Endothelial cell of umbilical vein (primary cell): ENCODE data around the gene MUC22.

Source experiments
- EZH2 ChIP-seq: IDR thresholded peaks from 2 replicates; pipeline ENCODE4 v1.6.1; 2012; ENCODE audit warnings: borderline replicate concordance, low read depth, mild to moderate bottlenecking, moderate library complexity, low read length, inconsistent platforms; ENCODE audit not compliant: severe bottlenecking
- FOS ChIP-seq: IDR thresholded peaks from 2 replicates; pipeline ENCODE4 v1.6.1; 2011; ENCODE audit warnings: mild to moderate bottlenecking, low read length, moderate library complexity, borderline replicate concordance; ENCODE audit not compliant: insufficient read depth
- GATA2 ChIP-seq: IDR thresholded peaks from 2 replicates; pipeline ENCODE4 v1.7.0; 2011; ENCODE audit warnings: low read depth, mild to moderate bottlenecking, moderate library complexity, mixed read lengths, low read length; ENCODE audit not compliant: insufficient read length, insufficient read depth
- JUN ChIP-seq: IDR thresholded peaks from 2 replicates; pipeline ENCODE4 v1.6.1; 2011; ENCODE audit warnings: borderline replicate concordance, low read depth; ENCODE audit not compliant: insufficient read length, insufficient read depth
- POLR2A ChIP-seq: IDR thresholded peaks from 2 replicates; pipeline ENCODE4 v1.6.1; 2012; ENCODE audit warnings: low read depth, mild to moderate bottlenecking, control low read depth, low read length
- POLR2AphosphoS5 ChIP-seq: IDR thresholded peaks from 2 replicates; pipeline ENCODE4 v1.6.1; 2012; ENCODE audit warnings: low read depth, mild to moderate bottlenecking, control low read depth, low read length, moderate library complexity; ENCODE audit not compliant: insufficient read depth
- TF ChIP-seq, protein P1 (sequence below), 2 donors: IDR thresholded peaks; 1 replicate in 1 of 2; 2 replicates in 1 of 2; pipeline ENCODE4 v1.5.1; 2011; ENCODE audit warnings: low read length in 2 of 2, mild to moderate bottlenecking in 2 of 2, moderate library complexity in 2 of 2, control low read depth in 1 of 2, inconsistent platforms in 1 of 2, low read depth in 1 of 2; ENCODE audit not compliant: insufficient read depth in 1 of 2; ENCODE audit errors: extremely low read depth in 1 of 2

DNA sequence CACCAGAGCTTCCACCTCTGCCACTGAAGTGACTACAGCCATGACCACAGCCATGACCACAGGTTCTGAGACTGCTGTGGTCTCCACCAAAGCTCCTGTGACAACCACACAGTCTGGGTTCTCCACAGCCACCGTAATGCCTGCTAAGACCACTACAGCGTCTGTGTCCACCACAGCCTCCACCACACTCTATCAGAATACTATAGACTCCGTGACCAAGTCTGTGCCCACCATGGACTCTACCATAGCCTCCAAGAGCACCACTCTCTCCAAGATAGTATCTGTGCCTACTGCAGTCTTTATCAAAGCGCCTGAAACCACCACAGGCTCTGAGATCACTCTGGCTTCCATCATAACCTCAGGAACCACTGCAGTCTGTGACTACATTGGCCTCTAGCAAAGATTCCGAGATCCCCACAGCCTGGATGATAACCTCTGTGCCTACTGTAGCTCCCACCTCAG is 45.1 kb upstream of the MUC22 start:
- TF ChIP-seq EZH2, result no peak
- TF ChIP-seq POLR2A, result no peak
- TF ChIP-seq, protein P1, sequence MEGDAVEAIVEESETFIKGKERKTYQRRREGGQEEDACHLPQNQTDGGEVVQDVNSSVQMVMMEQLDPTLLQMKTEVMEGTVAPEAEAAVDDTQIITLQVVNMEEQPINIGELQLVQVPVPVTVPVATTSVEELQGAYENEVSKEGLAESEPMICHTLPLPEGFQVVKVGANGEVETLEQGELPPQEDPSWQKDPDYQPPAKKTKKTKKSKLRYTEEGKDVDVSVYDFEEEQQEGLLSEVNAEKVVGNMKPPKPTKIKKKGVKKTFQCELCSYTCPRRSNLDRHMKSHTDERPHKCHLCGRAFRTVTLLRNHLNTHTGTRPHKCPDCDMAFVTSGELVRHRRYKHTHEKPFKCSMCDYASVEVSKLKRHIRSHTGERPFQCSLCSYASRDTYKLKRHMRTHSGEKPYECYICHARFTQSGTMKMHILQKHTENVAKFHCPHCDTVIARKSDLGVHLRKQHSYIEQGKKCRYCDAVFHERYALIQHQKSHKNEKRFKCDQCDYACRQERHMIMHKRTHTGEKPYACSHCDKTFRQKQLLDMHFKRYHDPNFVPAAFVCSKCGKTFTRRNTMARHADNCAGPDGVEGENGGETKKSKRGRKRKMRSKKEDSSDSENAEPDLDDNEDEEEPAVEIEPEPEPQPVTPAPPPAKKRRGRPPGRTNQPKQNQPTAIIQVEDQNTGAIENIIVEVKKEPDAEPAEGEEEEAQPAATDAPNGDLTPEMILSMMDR (IDR thresholded peaks at IDR 0.05; ENCODE audit: extremely low read depth in 1 of 2, insufficient read depth in 1 of 2, low read depth in 1 of 2, low read length in 2 of 2), result no peak
- TF ChIP-seq JUN, result no peak
- no peak for TF ChIP-seq FOS
- TF ChIP-seq POLR2AphosphoS5, result no peak
- TF ChIP-seq GATA2, result no peak
